ENCODE measurements around the gene EHD2.

The EHD2 gene

DNA sequence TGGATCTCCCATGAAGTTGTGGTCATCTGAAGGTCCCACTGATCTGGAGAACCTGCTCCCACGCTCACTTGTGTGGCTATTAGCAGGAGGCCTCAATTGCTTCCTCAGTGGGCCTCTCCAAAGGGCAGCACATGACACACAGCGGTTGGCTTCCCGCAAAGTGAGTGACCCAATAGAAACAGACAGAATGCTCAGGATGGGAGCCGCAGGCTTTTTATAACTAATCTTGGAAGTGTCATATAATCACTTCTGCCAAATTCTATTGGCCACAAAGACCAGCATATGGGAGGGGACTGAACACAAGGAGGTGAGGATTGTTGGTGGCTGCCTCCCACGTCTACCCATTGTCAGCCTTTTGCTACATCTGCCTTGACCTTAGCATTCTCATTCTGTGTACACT is 22.1 kb upstream of the EHD2 start:
- DNase-seq (ENCODE audit: low spot score) = no peak

DNA sequence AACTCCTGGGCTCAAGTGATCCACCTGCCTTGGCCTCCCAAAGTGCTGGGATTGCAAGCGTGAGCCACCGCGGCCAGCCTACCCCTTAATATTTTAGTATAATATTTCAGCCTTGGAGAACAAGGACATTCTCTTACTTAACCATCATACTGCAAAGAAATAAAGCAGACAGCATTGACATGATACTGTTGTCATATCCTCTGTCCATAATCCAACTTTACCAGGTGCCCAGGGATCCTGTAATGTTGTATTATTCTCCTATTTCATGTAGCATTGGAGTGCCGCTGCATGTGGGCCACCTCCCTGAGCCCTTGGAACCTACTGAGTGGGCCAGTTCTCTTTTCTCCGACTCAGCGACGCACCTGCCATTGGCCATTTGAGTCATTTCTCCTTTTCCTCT is 21.4 kb upstream of the EHD2 start:
- no peak for DNase-seq (ENCODE audit: low spot score)

DNA sequence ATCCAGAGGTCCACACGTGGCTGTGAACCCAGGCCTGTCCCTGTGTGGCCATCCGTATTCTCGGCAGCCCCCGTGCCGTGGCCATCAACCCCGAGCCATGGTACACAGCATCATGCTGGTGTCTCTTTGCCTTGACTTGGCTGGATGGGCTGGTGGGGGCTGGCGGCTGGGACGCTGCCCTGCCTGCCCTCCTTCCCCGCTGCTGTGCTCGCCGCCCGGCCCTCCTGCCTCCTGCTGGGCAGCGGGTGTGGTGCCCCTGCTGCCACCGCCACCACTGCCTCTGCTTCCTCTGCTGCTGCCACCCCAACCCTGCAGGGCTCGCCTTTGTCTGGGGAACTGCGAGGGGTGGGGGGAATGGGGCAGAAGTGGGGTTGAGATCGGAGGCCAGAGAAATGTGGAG is 19.7 kb upstream of the EHD2 start:
- no peak for DNase-seq (ENCODE audit: low spot score)

DNA sequence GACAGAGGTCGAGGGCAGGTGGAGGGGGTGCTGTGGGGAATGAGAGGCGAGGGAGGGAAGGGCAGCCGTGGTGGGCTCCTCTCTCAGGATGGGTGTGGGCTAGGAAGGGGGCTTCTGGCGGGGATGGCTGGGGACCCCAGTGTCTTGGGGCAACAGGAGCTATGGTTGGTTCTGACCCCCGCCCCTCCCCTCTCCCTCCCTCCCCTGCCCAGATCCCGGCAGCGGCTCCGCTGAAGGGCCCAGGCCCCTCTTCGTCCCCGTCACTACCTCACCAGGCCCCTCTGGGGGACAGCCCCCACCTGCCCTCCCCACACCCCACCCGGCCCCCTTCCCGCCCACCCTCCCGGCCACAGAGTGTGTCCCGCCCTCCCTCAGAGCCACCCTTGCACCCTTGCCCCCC is 19.3 kb upstream of the EHD2 start:
- DNase-seq (ENCODE audit: low spot score) = no peak

DNA sequence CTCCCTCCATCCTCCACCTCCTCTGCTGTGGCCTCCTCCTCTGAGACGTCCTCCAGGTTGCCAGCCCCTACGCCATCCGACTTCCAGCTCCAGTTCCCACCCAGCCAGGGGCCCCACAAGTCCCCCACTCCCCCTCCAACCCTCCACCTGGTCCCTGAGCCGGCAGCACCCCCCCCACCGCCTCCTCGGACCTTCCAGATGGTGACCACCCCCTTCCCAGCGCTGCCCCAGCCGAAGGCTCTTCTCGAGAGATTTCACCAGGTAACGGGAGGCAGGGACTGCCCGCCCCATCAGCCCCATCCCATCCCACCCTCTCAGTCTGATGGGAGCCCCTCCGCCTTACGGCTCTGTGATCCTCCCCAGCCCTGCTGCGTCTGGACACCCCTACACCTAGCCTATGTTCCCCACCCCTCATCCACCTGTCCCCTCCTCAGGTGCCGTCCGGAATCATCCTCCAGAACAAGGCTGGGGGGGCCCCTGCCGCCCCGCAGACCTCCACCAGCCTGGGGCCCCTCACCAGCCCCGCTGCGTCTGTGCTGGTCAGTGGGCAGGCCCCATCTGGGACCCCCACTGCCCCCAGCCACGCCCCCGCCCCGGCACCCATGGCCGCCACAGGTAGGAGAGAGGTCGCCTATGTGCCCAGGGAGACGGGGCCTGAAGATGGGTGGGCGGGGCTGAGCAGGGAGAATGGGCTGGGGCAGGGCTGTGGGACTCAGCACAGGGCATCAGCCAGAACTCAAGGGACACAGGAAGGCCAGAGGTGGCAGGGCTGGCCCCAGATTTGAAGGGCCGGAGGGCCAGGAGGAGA is 18.6 kb upstream of the EHD2 start:
- no peak for DNase-seq (ENCODE audit: low spot score)

DNA sequence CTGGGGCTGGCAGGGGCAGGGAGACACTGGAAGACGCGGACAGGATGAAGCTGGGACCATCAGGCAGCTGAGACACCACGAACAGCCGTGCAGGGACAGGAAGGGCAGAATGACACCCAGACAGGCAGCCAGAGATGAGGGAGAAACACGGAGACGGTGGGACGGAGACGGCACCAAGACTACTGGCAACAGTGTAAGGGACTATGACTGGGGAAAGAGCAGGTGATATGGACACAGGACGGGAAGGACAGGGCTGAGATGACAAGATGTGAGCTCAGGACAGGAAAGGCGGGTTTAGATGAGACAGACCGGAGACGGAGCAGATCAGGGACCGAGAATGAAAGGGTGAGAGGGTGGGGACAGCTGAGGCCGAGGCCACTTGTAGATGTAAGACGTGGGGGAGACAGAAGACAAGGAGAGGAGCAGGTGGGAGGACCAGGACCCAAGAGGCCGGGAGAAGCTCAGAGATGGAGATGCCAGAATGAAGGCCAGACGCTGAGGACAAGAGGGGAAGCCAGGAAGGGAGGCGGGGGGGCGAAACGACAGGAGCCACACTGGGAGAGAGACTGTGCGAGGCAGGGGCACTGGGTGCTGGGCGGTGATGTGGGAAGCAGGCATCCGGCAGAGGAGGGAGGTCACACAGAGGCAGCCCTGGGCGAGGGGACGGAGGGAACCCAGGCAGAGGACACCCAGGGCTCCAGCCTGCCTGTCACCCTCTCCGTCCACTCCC is 17.5 kb upstream of the EHD2 start:
- no peak for DNase-seq (ENCODE audit: low spot score)

DNA sequence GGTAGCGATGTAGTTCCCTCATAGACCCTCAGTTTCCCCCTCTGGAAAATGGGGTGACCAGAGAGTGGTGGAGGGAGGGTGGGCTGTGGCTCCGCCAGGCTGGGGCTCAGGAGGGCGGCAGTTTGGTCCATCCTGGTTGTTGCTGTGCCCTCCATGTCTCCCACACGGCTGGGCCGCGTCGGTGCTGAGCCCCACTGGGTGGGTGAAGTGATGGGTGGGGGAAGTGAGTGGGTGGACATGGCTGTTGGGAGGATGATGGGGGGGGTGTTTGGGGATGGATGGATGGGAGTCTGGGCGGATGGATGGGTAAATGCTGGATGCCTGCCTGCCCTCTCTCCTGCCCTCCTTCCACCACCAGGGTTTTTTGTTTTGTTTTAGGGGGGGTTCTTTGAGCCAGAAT is 16.6 kb upstream of the EHD2 start:
- DNase-seq (ENCODE audit: low spot score) = no peak

DNA sequence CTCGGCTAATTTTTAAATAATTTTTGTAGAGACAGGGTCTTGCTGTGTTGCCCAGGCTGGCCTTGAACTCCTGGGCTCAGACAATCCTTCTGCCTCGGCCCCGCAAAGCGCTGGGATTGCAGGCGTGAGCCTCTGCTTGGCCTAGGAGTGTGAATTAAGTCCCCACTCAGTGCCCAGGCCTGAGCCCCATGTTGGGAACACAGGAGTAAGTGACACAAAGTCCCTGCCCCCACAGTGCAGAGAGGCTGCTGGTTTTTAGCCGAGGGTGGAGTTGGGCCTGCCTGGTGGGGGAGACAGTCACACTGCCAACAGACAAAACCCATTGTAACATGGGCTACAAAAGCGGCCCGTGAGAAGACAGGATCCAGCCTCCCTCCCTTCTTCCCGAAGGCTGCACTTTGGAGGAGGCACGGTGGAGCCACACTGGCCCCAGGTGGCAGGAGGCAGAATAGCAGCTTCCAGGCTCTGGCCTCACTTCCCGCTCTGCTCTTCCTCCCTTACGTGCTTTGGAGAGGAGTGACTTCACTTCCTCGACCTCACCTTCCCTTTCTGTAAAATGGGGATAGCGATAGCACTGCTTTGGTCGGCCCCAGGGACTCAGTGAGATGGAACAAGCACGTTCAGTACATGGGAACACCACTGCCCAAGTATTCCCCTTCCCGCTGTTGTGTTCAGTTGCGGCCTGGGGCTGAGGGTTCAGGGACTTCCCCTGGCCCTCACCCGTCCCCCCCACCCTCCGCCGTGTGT is 15.2 kb upstream of the EHD2 start:
- DNase-seq (ENCODE audit: low spot score) = peak; percentile 75

DNA sequence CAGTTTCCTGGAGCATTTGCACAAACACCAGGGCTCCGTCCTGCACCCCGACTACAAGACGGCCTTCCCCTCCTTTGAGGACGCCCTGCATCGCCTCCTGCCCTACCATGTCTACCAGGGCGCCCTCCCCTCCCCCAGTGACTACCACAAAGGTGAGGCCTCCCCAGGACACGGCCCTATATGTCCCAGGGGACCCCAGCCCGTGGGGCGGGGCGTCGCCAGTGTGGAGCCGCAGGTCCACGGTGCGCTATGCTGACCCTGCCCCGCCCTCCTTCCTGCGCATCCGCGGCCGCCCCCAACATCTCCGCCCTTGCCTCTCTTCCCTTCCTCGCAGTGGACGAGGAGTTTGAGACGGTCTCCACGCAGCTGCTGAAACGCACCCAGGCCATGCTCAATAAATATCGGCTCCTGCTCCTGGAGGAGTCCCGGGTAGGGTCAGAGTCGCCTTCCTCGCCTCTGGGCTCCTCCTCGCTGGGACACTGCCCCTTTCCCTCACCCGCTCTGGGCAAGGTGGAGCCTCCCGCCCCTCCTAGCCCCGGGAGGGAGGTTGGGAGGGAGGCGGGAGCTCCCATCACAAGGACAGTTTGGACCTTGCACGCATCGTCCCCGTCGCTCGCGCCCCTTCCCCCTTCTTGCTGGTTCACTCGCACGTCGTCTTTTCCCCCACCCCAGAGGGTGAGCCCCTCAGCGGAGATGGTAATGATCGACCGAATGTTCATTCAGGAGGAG is 14.4 kb upstream of the EHD2 start:
- no peak for DNase-seq (ENCODE audit: low spot score)

DNA sequence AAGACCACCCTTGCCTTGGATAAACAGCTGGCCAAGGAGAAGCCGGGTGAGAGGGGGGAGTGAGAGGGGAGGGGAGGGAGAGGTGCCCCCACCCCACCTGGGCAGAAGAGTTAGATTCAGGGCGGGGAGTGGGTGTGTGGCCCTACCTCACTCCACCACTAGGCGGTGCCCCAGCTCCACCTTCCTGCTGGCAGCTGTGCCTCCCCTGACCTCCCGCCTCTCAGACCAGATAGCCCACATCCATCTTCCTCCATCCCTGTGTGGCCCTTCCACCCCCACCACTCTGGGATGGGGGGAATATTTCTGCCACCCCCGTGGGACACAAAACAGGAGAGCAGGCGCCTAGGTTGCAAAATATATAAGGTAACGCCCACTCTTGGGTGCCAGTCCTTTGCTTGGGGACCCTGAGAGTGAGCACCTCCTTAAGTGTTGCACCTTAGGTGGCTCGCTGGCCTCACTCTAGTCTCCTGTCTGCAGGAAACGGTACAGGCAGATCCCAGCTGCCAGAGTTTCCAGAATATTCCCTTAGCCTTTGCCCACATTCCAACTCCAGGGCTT is 13.8 kb upstream of the EHD2 start:
- no peak for DNase-seq (ENCODE audit: low spot score)

DNA sequence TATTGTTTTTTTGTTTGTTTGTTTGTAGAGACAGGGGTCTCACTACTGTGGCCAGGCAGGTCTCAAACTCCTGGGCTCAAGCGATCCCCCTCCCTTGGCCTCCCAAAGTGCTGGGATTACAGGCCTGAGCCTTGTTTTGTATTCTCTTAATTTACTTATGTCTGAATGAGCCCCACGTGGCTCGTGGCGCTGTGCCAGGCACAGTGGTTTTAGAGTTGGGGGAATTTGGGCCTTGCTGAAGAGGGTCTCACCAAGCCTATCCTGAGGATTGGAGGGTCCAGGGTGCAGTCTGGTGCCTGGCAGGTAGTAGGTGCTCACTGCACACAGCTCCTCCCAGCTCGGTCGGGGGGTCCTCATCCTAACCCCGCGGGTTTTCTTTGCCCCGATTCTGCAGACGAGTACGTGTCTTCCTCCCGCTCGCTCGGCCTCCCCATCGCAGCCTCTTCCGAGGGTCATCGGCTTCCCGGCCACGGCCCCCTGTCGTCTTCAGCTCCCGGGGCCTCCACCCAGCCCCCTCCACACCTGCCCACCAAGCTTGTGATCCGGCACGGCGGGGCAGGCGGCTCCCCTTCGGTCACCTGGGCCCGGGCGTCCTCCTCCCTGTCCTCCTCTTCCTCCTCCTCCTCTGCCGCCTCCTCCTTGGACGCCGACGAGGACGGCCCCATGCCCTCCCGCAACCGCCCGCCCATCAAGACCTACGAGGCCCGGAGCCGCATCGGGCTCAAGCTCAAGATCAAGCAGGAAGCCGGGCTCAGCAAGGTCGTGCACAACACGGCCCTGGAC is 12.1 kb upstream of the EHD2 start:
- DNase-seq (ENCODE audit: low spot score) = no peak

DNA sequence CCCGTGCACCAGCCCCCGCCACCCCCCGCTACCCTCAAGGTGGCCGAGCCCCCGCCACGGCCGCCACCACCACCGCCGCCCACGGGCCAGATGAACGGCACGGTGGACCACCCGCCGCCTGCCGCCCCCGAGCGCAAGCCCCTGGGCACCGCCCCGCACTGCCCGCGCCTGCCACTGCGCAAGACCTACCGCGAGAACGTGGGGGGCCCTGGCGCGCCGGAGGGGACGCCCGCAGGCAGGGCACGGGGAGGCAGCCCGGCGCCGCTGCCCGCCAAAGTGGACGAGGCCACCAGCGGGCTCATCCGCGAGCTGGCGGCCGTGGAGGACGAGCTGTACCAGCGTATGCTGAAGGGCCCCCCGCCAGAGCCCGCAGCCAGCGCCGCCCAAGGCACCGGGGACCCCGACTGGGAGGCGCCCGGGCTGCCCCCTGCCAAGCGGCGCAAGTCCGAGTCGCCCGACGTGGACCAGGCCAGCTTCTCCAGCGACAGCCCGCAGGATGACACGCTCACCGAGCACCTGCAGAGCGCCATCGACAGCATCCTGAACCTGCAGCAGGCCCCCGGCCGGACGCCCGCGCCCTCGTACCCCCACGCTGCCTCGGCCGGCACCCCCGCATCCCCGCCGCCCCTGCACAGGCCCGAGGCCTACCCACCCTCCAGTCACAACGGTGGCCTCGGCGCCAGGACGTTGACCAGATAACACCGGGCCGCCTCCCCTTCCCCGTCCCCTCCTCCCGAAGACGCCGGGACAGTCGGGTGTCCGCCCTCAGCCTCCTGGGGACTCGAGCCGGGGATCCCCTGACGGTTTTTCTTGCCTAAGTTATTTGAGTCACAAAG is 11.3 kb upstream of the EHD2 start:
- DNase-seq (ENCODE audit: low spot score) = no peak

DNA sequence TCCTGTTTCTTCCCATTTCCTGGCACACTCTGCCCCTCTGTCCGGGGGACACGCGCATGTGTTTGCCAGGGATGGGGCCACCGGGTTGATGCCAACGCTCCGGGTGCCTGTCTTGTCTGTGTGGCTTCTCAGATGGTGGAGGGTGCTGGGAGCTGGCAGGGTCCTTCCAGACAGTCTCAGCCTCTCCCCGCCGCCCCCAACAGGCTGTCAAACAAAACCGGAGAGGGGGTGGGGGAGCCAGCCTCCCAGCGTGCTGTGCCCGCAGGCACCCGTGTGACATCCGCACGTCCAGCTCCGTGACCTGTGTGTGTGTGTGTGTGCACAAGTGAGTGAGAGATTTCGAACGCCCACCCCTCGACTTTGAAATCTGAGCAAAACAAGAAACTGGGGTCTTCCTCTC is 10.6 kb upstream of the EHD2 start:
- DNase-seq (ENCODE audit: low spot score) = no peak

DNA sequence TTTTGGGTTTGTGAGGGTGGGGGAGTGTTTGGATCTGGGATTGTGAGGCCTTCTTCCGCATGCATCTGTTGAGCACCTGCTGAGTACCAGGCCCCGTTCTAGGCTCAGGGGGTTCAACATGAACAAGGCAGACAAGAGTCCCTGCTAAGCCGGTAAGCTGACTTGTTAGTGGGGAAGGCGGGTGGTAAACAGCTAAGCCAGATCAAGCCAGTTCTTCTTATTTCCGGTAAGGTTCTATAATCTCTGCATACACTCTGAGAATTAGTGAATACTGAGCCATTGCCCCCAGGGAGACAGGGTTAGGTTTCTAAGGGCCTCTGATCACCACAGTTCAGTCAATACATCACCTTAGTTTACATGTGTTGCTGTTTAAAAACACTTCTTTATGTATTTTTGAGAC is 9.9 kb upstream of the EHD2 start:
- DNase-seq (ENCODE audit: low spot score) = no peak

DNA sequence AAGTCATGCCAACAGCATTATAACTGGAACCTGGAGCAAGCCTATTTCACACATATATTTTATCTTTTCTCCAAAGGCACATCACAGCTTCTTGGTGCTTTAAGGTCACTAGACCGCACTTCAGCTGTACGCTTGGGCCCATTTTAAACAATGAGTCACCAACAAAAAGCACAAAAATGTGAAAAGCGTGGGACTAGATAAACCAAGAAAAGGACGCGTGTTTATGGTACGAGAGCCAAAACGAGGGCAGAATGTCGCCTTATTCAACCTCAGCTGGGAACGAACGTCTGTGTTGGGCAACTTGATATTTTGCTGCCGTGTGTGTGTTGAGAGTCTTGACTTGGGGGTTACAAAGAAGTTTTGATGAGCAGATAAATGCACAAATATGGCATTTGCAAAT is 9.2 kb upstream of the EHD2 start:
- no peak for DNase-seq (ENCODE audit: low spot score)

DNA sequence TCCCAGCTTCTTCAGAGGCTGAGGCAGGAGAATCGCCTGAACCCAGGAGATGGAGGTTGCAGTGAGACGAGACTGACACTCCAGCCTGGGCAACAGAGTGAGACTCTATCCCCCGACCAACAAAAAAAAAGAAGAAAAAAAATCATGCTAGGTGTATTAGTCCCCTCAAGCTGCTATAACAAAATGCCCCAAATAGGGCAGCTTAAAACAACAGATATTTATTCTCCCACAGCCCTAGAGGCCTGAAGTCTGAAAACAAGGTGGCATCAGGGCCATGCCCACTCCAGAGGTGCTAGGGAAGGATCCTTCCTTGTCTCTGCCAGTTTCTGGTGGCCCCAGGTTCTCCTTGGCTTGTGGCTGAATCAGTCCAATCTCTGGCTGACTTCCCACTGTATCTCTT is 8.6 kb upstream of the EHD2 start:
- no peak for DNase-seq (ENCODE audit: low spot score)

DNA sequence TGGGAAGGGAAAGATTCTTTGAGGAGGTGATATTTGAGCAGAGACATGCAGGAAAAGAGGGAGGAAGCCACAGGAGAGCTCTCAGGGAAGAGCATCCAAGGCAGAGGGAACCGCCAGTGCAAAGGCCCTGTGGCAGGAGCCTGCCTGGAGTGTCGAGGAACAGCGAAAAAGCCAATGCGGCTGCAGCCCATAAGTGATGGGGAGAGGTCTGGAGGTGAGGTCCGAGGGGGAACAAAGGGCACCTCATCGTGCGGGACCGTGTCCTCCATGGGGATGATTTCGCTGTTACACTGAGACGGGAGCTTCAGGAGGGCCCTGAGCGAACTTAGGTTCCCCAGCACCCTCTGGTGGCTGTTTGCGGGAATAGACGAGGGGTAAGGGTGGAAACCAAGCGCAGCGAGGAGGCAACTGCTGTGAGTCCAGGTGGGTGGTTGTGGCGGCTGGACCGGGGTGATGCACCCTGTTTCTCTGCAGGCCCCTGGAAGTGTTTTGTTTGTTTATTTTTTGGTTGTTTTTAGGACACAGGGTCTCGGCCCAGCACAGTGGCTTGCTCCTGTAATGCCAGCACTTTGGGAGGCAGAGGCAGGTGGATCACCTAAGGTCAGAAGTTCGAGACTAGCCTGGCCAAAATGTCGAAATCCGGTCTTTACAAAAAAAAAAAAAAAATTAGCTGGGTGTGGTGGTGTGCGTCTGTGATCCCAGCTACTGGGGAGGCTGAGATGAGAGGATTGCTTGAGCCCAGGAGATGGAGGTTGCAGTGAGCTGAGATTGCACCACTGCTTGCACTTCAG is 5.9 kb upstream of the EHD2 start:
- DNase-seq (ENCODE audit: low spot score) = peak; percentile 73

DNA sequence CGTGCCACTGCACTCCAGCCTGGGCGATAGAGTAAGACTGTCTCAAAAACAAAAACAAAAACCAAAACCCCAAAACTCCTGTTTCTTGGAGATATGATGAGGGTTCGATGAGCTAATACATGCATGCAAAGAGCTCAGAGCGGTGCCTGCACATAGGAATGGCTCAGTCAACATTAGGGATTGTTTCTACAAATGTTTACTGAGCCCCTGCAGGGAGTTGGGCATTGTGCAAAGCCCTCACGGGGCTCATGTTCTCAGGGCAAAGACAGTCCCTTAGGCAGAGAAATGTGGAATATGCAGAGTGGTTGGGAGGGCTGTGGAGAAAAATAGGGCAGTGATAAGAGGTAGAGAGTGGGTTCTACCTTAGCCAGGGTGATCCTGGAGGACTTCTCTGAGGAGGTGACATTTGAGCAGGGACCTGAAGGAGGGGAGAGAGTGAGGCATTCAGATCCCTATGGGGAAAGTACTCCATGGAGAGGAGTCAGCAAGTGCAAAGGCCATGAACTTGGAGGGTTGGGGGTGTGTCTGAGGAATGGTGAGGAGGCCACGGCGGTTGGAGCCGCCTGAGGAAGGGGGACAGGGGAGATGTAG is 1.5 kb upstream of the EHD2 start:
- DNase-seq (ENCODE audit: low spot score) = no peak

DNA sequence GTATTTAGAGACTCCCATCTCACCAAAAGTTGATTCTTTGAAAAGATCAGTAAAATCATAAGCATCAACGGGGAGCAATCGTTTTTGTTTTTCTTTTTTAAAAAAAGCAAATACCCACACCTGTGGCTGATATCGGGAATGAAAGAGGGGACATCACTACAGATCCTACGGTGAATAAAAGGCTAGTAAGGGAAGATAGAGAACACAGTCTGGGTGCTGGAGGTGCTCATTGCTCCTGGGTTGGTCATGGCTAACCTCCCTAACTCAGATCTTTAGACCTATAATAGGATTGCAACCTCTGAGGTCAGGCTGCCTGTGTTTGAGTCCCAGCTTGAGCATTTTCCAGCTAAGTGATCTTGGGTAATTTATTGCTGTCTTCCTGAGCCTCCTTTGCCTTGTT is 1.1 kb downstream of the EHD2 start:
- no peak for DNase-seq (ENCODE audit: low spot score)

Data from LoVo (cell line).